SH-SY5Y (cell line): ENCODE results near the gene SULT4A1.

ENCODE experiments used
- GATA2 ChIP-seq: IDR thresholded peaks from 2 replicates; pipeline ENCODE4 v1.6.1; 2011; ENCODE audit warnings: mild to moderate bottlenecking, low read depth, low read length
- GATA3 ChIP-seq: IDR thresholded peaks from 2 replicates; pipeline ENCODE4 v1.6.1; 2011; ENCODE audit warnings: low read depth, mild to moderate bottlenecking, low read length, moderate library complexity

DNA sequence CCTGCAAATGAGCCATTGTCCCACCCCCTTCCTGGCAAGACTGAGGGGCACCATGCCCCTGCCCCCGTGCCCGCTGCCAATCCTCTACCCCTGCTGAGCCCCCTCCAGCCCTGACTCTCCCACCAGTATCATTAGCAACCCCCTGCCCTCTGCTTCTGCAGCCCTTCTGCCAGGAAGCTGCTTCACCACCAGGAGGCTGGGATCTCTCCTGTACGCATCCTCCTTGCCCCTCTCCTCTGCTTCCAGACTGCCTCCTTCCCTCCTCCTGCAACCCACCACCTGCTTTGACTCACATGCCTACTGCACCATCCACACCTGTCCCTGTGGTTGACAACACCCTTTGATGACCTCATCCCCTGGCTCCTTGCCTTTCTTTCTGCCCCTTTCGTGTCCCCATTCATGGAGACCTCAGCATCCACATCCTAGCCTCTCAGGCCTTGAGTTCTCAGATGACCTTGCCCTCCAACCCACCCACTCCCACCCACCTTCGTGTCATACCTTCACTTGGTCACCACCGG, 47.9 kb upstream of the SULT4A1 start:
- TF ChIP-seq GATA3 (no peak), GATA2 (no peak)
